A673 (cell line): ENCODE data around the gene APOBEC3A.

Experiments used
- CTCF ChIP-seq: fragments of 300-800, 200-600 bp; sonication (generic); conservative IDR thresholded peaks from 2 replicates; pipeline ENCODE4 v1.5.1; 2017; ENCODE audit warnings: low read depth, mild to moderate bottlenecking, antibody characterized with exemption, low read length, moderate library complexity, mixed read lengths
- EZH2 ChIP-seq: fragments of 200-600 bp; sonication (generic); IDR thresholded peaks from 2 replicates; pipeline ENCODE4 v1.6.1; 2017; ENCODE audit warnings: borderline replicate concordance, low read depth, mild to moderate bottlenecking, mixed read lengths, antibody characterized with exemption, low read length; ENCODE audit not compliant: poor library complexity, severe bottlenecking

- no peak for TF ChIP-seq CTCF
- no peak for TF ChIP-seq EZH2
Observed at GRCh38 chr22:38948181-38948940, 9.0 kb upstream of the APOBEC3A start.
